Endothelial cell of umbilical vein (primary cell): Measurements from ENCODE around the gene NMB.

Experiments used
- JUN ChIP-seq: IDR thresholded peaks from 2 replicates; pipeline ENCODE4 v1.6.1; 2011; ENCODE audit warnings: borderline replicate concordance, low read depth; ENCODE audit not compliant: insufficient read length, insufficient read depth
- TF ChIP-seq, protein P1 (sequence below): IDR thresholded peaks from 2 replicates; pipeline ENCODE4 v1.6.1; 2011; ENCODE audit not compliant: insufficient read depth, insufficient read length
- TF ChIP-seq, protein P2 (sequence below), 2 donors: IDR thresholded peaks; 1 replicate in 1 of 2; 2 replicates in 1 of 2; pipeline ENCODE4 v1.5.1; 2011; ENCODE audit warnings: low read length in 2 of 2, mild to moderate bottlenecking in 2 of 2, moderate library complexity in 2 of 2, control low read depth in 1 of 2, inconsistent platforms in 1 of 2, low read depth in 1 of 2; ENCODE audit not compliant: insufficient read depth in 1 of 2; ENCODE audit errors: extremely low read depth in 1 of 2

DNA sequence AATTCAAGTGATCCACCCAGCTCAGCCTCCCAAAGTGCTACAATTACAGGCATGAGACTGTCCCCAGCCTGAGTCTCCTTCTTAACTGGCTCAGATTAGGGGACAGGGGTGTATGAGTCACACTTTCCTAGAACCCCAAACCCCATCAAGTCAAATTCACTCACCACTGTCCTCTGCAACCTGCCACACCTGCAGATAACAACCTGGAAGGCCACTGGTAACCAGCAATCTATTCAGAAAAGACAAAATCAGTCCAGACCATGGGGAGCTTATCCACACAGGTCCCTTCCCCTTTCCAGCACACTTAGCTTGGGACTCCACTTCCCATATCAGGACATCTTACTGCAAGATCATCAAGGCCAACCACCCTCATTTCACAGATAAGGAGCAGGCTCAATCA, 10.3 kb downstream of the NMB start:
- TF ChIP-seq JUN: no peak
- TF ChIP-seq, protein P1, sequence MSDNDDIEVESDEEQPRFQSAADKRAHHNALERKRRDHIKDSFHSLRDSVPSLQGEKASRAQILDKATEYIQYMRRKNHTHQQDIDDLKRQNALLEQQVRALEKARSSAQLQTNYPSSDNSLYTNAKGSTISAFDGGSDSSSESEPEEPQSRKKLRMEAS: no peak
- TF ChIP-seq, protein P2, sequence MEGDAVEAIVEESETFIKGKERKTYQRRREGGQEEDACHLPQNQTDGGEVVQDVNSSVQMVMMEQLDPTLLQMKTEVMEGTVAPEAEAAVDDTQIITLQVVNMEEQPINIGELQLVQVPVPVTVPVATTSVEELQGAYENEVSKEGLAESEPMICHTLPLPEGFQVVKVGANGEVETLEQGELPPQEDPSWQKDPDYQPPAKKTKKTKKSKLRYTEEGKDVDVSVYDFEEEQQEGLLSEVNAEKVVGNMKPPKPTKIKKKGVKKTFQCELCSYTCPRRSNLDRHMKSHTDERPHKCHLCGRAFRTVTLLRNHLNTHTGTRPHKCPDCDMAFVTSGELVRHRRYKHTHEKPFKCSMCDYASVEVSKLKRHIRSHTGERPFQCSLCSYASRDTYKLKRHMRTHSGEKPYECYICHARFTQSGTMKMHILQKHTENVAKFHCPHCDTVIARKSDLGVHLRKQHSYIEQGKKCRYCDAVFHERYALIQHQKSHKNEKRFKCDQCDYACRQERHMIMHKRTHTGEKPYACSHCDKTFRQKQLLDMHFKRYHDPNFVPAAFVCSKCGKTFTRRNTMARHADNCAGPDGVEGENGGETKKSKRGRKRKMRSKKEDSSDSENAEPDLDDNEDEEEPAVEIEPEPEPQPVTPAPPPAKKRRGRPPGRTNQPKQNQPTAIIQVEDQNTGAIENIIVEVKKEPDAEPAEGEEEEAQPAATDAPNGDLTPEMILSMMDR (IDR thresholded peaks at IDR 0.05; ENCODE audit: extremely low read depth in 1 of 2, insufficient read depth in 1 of 2, low read depth in 1 of 2, low read length in 2 of 2): no peak
